ENCODE results near the gene FAM43A. TPM values are rescaled to one million over a fixed set of nuclear protein-coding genes. Genes with fewer than 3 reads are reported as not detected.

Gene FAM43A, protein sequence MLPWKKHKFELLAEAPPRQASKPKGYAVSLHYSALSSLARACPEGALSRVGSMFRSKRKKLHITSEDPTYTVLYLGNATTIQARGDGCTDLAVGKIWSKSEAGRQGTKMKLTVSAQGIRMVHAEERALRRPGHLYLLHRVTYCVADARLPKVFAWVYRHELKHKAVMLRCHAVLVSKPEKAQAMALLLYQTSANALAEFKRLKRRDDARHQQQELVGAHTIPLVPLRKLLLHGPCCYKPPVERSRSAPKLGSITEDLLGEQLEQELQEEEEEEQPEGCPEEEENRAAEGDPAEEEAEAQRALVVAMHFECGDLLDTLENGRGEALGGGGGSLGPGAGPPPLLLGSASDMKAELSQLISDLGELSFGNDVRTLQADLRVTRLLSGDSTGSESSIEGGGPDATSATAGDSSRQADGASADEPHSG
- total RNA-seq, result 39.9 TPM

DNA sequence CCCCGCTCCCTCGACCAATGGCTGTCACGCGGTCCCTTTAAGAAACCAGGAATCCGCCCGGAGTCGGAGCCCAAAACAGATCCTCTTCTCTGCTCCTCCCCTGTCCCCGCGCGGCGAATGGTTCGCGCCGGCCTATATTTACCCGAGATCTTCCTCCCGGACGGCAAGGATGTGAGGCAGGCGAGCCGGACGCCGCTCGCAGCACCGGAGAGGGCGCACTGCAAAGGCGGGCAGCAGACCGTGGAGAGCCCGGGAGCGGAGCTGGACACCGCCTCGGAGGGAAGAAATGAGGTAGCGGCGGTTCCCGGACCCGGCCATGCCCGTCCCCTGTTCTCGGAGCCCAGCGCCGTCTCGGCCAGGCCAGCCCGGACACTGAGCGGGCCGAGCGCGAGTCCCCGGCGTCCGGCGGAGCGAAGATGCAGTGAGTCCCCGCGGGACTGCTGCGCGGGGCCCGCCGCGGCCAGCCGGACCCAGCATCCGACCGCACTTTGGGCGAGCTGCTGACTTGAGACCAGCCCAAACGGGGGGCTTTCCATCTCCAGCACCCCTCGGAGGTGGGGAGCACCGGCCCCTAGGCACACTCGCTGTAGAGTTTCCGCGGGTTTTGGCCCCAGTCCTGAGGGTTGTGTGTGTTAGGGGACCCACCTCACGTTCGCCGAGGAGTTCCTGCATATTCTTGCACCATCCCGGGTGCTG, at the start of gene FAM43A:
FAM43A (plus strand) TSS at position 166 of the 696 bp plus-strand sequence. CDS start 944 bp downstream, outside the sequence.
- peak; percentile 95 for DNase-seq (ENCODE audit: low spot score)
- peak; percentile 89 for ATAC-seq
- intact Hi-C loops (cut with DNase I), result loop anchor here (2.0 to 5.0 kb wide), 2 partner anchors 419 to 571 kb away; no protein-coding TSS in a partner anchor

DNA sequence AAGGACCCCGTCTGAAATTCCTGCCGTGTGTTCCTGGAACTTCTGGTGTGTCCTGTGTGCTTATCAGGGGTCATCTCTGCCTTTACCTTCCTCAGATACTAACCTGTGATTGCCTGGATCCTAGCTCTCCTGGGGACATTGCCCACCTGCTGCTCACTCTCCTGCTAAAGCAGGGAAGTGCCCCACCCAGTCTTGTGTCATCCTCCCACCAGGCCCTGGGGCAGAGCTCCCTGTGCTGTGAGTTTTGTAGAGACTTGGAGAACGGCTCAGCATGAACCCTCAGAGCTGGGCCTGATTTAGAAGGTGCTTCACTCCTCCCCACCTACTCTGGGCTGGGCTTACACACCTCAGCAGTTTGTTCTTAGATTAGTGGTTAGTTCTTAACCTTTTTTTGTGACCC, 48.6 kb upstream of the FAM43A start:
- no peak for DNase-seq (ENCODE audit: low spot score)
- no peak for ATAC-seq
- intact Hi-C loops (cut with DNase I), result no loop called here

DNA sequence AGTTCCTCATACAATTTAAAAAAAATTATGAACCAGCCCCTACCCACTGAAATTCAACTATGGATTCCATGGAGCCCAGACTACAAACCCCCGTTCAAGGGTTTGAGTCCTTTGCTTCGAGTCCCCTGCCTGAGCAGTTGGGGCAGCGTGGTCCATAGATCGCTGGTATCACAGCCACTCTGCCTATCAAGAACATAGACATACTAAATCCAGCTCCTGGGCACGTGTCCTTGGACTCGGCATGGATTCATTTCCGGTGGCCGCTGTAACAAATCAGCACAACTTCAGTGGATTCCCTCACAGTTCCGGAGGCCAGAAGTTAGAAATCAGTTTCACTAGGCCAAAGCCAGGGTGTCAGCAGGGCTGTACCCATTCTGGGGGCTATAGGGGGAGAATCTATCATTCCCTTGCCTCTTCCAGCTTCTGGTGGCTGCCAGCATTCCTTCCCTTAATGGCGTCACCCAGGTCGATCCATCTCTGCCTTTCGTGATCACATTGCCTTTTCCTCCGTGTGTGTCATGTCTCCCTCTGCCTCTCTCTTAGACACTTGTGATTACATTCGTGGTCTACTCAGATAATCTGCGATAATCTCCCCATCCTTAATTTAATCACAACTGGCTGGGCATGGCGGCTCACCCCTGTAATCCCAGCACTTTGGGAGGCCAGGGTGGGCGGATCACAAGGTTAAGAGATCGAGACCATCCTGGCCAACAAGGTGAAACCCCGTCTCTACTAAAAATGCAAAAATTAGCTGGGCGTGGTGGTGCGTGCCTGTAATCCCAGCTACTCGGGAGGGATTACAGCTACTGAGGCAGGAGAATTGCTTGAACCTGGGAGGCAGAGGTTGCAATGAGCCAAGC, 47.9 kb upstream of the FAM43A start:
- intact Hi-C loops (cut with DNase I), result no loop called here

DNA sequence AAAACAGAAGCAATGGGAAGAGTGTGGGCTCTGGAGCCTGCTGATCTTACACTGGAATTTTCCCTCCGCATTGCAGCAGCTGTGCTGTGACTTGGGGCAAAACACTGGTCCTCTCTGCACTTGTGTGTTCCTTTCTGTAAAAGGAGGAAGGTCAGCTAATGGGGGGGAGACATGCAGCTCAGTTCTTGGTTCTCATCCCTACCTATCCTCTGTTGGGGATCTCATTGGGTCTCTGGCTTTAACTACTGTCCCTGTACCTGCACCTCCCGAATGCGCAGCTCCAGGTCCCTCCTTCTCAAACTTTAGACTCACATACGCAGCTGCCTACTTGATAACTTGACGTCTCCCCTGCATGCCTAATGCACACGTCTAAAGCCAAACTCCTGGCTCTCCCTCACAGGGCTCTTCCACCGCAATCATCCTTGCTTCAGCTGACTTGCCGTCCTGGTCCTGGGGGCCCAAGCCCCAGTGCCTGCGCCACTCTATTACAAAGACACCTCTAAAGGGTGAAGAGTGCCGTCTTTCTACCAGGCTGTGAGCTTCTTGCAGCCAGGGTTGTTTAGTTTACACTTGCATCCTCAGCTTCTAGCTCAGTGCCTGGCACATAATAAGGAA, 46.6 kb upstream of the FAM43A start:
- DNase-seq (ENCODE audit: low spot score) (no peak), ATAC-seq (no peak)
- intact Hi-C loops (cut with DNase I), result no loop called here

More for the DNA sequence above, 47.9 kb upstream of the FAM43A start:
- no peak for DNase-seq (ENCODE audit: low spot score)
- ATAC-seq, result no peak

DNA sequence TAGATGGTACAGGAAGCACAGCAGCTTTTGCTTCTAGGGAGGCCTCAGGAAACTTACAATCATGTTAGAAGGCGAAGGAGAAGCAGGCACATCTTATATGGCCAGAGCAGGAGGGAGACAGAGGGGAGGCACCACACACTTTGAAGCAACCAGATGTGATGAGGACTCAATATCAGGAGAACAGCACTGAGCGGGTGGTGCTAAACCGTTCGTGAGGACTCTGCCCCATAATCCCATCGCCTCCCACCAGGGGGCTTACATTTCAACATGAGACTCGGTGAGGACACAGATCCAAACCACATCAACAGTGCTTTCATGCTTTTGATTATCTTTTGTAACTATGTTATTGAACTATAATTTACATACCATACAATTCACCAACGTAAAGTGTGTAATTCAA, 44.9 kb upstream of the FAM43A start:
- ATAC-seq (no peak), DNase-seq (ENCODE audit: low spot score) (no peak)
- intact Hi-C loops (cut with DNase I), result no loop called here

DNA sequence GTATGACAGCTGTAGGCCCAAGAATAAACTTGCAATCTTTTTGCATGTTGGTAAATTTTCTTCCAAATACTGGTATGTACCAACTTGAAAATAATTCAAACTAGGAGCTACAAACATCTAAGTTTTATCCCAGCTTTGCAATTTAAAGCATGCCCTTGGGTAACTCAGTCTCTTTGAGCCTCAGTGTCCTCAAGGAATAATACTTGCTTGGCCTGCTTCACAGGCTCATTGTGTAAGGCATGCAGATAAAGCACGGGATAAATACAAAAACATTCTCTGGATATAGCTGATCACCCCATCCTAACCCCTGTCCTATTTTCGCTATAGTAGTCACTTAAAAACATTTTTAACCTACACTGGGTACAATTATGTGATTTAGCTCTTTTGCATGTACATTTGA, 42.9 kb upstream of the FAM43A start:
- intact Hi-C loops (cut with DNase I), result no loop called here
- no peak for DNase-seq (ENCODE audit: low spot score)
- no peak for ATAC-seq

DNA sequence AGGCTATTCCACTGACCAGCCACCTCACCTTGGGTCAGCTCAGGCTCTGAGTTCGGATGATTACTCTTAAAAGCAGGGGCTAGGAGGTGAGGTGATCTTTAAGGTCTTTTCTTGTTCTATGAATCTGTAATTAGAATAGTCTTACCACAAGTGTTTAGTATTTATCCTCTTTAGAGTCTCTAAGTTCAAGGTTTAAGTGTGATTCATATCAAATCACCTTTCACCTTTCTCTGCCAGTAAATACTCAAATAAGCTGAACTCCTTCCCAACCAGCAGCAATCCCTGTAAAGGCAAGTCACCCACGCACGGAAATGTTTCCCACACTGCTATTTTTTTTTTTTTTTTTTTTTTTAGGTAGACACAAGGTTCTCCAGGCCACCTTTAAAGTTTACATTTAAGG, 37.9 kb upstream of the FAM43A start:
- intact Hi-C loops (cut with DNase I), result no loop called here
- DNase-seq (ENCODE audit: low spot score), result no peak

DNA sequence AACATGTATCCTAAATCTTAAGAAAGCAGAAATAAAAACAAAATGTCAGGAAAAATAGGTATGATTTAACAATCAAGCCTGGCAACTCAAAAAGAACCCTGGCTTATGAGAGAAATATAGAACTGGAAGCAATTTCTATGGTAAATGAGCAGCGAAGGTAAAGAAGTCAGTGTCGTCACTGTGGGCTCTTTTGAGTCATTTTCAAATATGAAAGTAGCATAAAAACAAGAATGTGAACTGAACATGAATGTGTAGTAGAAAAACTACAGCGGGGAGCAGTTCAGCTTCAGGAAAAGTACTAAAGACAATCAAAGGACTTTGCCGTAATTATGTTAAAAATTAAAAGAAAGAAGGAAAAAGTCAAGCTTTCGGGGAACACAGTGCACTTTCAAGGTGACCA, 31.2 kb upstream of the FAM43A start:
- no peak for ATAC-seq
- intact Hi-C loops (cut with DNase I), result no loop called here
- DNase-seq (ENCODE audit: low spot score), result no peak

More for the DNA sequence above, 37.9 kb upstream of the FAM43A start:
- ATAC-seq, result no peak

DNA sequence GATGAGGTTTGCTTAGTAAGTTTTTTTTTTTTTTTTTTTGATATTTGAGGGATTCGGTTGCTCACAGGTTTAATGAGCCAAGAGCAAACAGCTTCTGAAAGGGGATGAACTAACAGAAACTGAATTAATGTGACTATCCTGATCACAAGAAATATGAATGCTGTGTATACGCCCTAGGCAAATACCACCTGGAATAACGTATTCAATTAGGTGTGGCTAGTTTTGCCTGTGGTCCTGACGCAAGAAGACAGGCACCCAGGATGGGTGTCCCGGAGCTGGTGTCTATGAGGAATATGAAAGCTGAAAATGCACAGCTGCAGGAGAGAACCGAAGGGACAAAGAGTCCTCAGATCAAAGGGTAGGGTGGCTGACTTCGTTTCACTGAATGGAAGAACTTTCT, 28.2 kb upstream of the FAM43A start:
- DNase-seq (ENCODE audit: low spot score) (no peak), ATAC-seq (no peak)
- intact Hi-C loops (cut with DNase I), result no loop called here

DNA sequence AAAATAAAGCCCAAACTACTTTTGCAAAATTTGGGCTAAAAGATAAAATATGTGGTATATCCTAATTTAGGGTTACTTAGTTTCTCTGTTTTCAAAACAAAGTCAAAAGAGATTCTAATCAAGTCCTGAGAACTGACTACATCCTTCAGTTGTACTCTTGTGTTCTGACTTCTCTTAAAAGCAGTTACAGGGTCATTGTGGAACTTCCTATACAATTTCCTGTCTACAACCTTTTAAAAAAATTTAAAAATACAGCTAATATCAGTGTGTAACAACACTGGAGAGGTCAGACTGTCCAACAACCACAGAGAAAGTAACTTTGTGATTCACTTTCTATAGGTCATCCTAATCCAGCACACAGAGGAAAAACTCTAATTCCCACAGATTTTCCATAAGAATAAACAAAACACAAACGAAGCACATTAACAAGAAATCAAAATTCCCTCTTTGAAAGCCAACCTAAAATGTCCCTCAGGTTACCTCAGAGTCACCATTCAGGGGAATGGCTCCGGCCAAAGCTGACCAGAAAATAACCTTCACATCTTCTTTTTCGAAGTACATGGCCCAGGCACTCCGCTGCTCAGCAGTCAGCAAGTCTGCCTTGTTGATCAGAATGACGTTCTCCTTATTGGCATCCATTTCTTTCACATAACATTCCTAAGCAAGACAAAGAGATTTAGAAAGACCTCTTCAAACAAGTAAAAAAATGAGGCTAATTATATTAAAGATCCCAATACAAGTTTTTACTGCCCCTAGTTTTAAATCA, 27.0 kb upstream of the FAM43A start:
- ATAC-seq (no peak), DNase-seq (ENCODE audit: low spot score) (no peak)
- intact Hi-C loops (cut with DNase I), result no loop called here

DNA sequence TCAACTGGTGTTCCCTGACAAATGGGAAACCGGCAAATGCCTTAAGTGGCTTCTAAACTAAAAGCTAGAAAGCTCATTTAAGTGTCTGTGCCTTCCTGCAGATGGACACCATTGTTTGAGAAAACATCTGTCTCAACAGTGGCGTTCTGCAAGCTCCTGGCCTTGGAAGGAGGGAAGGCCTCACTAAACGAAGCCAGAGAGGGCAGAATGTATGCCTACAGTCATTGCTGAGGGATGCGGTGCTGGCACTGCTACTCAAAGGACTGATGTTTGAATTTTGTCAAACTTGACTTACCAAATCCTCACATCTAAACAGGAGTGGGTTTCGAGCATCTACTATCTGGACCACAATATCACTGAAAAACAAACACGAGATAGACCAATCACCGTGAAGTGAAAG, 25.9 kb upstream of the FAM43A start:
- ATAC-seq (no peak), DNase-seq (ENCODE audit: low spot score) (no peak)
- intact Hi-C loops (cut with DNase I), result no loop called here

DNA sequence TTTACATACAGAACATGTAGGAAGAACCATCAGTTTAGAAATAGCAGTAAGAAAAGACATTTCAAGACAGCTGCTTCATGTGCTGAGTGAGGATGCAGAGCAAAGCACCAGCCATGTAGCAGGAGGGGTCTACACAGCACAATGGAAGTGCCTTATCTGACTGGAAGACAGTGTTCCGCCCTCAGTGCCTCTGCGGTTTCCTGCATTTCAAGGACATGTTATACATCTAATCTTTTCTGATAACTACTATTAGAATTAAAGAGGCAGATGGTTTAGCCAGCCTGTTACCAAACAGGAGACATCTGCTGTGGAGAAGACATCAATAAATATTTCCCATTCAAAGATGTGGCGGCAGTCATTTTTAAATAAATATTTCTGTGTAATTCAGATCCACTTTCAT, 24.3 kb upstream of the FAM43A start:
- intact Hi-C loops (cut with DNase I), result no loop called here
- DNase-seq (ENCODE audit: low spot score) (no peak), ATAC-seq (no peak)

DNA sequence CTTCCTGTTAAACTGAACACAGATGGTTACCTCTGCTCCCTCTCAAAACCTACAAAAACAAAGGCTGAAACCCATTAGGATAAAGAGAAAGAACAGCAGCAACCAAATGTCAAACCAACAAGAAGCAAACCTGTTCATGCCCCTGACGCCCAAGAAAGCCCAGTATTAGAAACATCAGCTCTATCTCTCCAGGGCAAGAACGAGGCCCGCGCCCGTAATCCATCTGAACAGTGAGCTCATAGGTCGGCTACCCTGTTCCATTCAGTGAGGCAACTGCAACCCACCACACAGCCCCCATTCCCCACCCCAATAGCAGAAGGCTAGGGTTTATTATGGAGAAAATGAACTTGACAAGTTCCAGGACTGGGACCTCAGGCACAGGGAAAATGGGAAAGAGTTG, 23.7 kb upstream of the FAM43A start:
- intact Hi-C loops (cut with DNase I), result loop anchor here (2.0 kb wide), 1 partner anchor 47 kb away; no protein-coding TSS in a partner anchor
- ATAC-seq (no peak), DNase-seq (ENCODE audit: low spot score) (no peak)

DNA sequence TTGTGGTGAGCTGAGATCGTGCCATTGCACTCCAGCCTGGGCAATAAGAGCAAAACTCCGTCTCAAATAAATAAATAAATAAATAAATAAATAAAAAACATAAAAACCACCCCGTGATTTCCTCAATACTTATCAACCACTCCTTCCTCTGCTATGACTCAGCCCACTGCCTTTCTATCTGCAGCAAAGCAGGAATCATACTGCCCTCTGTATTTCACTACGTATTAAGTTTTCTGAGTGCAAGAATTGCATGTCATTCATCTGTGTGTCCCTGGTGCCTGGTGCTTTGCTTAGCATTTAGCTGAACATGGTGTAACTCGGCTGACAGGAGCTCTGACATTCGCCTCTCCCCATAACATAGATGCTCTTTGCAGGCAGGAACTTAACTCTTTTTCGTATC, 20.8 kb upstream of the FAM43A start:
- ATAC-seq, result no peak
- intact Hi-C loops (cut with DNase I), result no loop called here
- no peak for DNase-seq (ENCODE audit: low spot score)

DNA sequence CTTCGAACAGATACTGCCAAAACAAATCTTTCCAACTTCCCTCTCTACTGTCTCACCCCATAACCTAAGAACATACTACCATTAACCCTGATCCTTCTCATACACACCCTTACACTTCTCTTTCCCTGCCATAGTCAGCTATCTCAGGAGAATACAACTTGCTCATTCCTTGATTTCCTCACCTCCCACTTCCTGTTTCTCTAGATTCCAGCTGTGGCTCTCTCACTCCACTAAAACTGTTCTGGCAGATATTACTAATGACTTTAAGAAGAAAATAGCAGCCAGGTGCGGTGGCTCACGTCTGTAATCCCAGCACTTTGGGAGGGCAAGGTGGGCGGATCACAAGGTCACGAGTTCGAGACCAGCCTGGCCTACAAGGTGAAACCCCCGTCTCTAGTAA, 18.3 kb upstream of the FAM43A start:
- DNase-seq (ENCODE audit: low spot score), result no peak
- no peak for ATAC-seq

DNA sequence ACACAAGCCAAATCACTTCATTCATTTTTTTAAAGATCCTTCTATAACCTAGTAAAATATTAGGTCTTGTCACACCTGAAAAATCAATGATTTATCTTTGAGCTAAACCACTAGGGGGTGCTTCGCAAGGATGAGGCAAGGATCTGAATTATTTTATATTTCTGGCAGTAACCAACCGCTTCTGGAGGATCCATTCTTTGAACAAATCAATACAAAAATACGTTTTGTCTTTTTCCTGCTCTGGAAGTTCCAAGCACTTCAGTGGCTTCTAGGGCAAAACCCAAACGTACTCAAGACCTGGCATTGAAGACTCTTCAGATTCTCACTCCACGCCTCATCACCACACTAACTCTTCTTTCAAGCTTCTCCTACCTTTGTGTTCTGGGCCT, 14.2 kb upstream of the FAM43A start:
- no peak for DNase-seq (ENCODE audit: low spot score)
- intact Hi-C loops (cut with DNase I), result loop anchor here (5.0 kb wide), 1 partner anchor 586 kb away; no protein-coding TSS in a partner anchor
- no peak for ATAC-seq

More for the DNA sequence above, 18.3 kb upstream of the FAM43A start:
- intact Hi-C loops (cut with DNase I), result no loop called here

DNA sequence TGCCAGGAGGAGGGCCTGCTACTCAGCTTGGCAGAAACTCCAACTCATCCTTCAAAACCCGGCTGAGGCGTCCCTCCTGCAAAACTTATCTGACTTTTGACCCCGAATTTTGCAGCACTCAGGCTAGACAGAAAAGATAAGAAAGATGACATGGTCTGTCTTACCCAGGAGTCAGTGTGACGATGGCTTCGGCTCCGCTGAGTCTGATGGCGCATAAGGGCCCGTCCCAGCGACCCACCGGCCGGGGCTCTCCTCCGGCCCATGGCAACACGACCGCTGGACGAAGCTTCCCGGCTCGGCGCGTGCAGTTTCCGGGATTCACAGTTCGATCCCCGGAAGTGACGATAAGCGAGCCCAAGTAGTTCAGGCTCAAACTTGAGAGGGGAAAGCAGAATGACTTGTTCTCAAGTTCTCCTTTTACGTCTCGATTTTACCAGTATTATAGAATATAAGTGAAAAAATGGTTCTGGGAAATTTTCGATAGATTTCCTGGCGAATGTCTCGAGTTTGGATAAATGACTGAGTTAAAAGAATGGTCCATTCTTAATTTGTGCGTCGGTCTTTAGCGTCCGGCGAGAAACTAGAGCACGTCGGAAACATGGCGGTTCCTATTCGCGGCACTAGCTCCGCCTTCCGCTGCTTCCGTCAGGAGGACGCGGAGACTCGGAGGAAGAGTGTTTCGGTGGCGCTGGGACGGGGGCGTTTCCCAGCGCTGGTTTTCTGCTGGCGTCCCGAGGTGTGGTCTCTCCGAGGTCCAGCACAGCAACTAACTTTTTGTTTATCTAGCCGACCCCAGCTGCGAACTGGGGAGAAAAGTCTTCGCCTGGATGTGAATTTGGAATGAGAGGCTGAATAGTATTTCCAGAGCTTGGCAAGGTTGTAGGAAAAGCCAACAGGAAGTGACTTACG, 13.5 kb upstream of the FAM43A start, which contains the start of gene LSG1:
LSG1 (minus strand) TSS at position 292 of the 909 bp plus-strand sequence; CDS start at position 263, 29 bp downstream.
- ATAC-seq, result peak; percentile 97
- peak; percentile 92 for DNase-seq (ENCODE audit: low spot score)
- intact Hi-C loops (cut with DNase I), result loop anchor here (5.0 kb wide), 1 partner anchor 585 kb away; no protein-coding TSS in a partner anchor

Data from sciatic nerve (tissue), 2 donors.